Measurements from ENCODE around the gene DNAH11.

GRCh38 chr7:21587139-21587784 lies 44.4 kb downstream of the DNAH11 start:
- no peak for TF ChIP-seq CTCF (IDR thresholded peaks at IDR 0.05)
- TF ChIP-seq POLR2A (IDR thresholded peaks at IDR 0.05), result no peak

Data from upper lobe of left lung (tissue), 4 donors.